Brain microvascular endothelial cell (primary cell): Measurements from ENCODE around the gene HOXC11.

Experiments used
- DNase-seq: peaks from one replicate; pipeline ENCODE4 v3.0.0-alpha.2; 2020
- H3K27ac ChIP-seq: fragments of 250-450 bp; sonication (Bioruptor Pico); 2 replicates; pipeline ENCODE4 v1.5.1; 2020; ENCODE audit warnings: mild to moderate bottlenecking, moderate library complexity
- H3K27me3 ChIP-seq: fragments of 250-450 bp; sonication (Bioruptor Pico); replicated peaks from 2 replicates; pipeline ENCODE4 v1.5.1; 2020; ENCODE audit warnings: mild to moderate bottlenecking
- H3K36me3 ChIP-seq: fragments of 250-450 bp; sonication (Bioruptor Pico); replicated peaks from 2 replicates; pipeline ENCODE4 v1.5.1; 2020; ENCODE audit warnings: mild to moderate bottlenecking
- H3K4me3 ChIP-seq: 2 replicates; pipeline ENCODE4 v1.5.1; 2011; ENCODE audit warnings: low read depth, mild to moderate bottlenecking, control low read depth, low read length, moderate library complexity
- CTCF ChIP-seq: IDR thresholded peaks from 2 replicates; pipeline ENCODE4 v1.5.1; 2011; ENCODE audit warnings: low read depth, mild to moderate bottlenecking, moderate library complexity, low read length, control low read depth, inconsistent platforms; ENCODE audit errors: missing control alignments
- in situ Hi-C: cut with HindIII; loops from 2 replicates; pipeline ENCODE4 v1.10.0; 2017; ENCODE audit warnings: low sequenced_read_pairs, low pct_ligation_motif_present

Gene HOXC11

GRCh38 chr12:54004841-54005530 lies 32.1 kb downstream of the HOXC11 start:
- no peak overlapping the region for H3K27ac ChIP-seq
- no peak overlapping the region for H3K4me3 ChIP-seq
- DNase-seq = no peak
- peaks cover 92% of the 10 kb centered on the region for H3K27me3 ChIP-seq
- TF ChIP-seq CTCF = no peak
- H3K36me3 ChIP-seq = no peaks in the 10 kb centered on the region
- in situ Hi-C loops = loop anchor here (25.0 kb wide), 1 partner anchor 207 kb away; no protein-coding TSS in a partner anchor

GRCh38 chr12:54005531-54005852 lies 32.6 kb downstream of the HOXC11 start:
- DNase-seq = no peak
- TF ChIP-seq CTCF = no peak
- in situ Hi-C loops = loop anchor here (25.0 kb wide), 1 partner anchor 207 kb away; no protein-coding TSS in a partner anchor
- Histone ChIP-seq H3K36me3 (no peaks in the 10 kb centered on the region), H3K4me3 (no peak overlapping the region), H3K27me3 (peaks cover 92% of the 10 kb centered on the region), H3K27ac (no peak overlapping the region)

- Histone ChIP-seq H3K36me3 (no peaks in the 10 kb centered on the region), H3K27ac (no peak overlapping the region), H3K27me3 (peaks cover 92% of the 10 kb centered on the region), H3K4me3 (no peak overlapping the region)
- TF ChIP-seq CTCF = peak; percentile 84
- in situ Hi-C loops = loop anchor here (25.0 kb wide), 1 partner anchor 206 kb away; no protein-coding TSS in a partner anchor
- DNase-seq = peak; percentile 65
Observed at GRCh38 chr12:54005853-54006558, 33.1 kb downstream of the HOXC11 start.

- Histone ChIP-seq H3K36me3 (no peaks in the 10 kb centered on the region), H3K4me3 (no peak overlapping the region), H3K27me3 (peaks cover 92% of the 10 kb centered on the region), H3K27ac (no peak overlapping the region)
- in situ Hi-C loops = loop anchor here (25.0 kb wide), 1 partner anchor 206 kb away; no protein-coding TSS in a partner anchor
- no peak for TF ChIP-seq CTCF
- no peak for DNase-seq
Observed at GRCh38 chr12:54006559-54007220, 33.8 kb downstream of the HOXC11 start.

- no peak overlapping the region for H3K4me3 ChIP-seq
- no peaks in the 10 kb centered on the region for H3K36me3 ChIP-seq
- peaks cover 87% of the 10 kb centered on the region for H3K27me3 ChIP-seq
- TF ChIP-seq CTCF = no peak
- no peak overlapping the region for H3K27ac ChIP-seq
- in situ Hi-C loops = loop anchor here (25.0 kb wide), 1 partner anchor 205 kb away; no protein-coding TSS in a partner anchor
- DNase-seq = no peak
Observed at GRCh38 chr12:54007538-54008259, 34.8 kb downstream of the HOXC11 start.
